ENCODE data around the gene UBAP1. TPM values are rescaled to one million over a fixed set of nuclear protein-coding genes. Genes with fewer than 3 reads are reported as not detected.
"Not testable (repeated sequence)": the region's sequence is repeated elsewhere in the genome, so short reads cannot be mapped to it uniquely, and the experiment has no call there.

UBAP1 gene
- total and polyA plus RNA-seq, 4 donors: 32.3 to 74.1 (median 51.6) TPM

DNA sequence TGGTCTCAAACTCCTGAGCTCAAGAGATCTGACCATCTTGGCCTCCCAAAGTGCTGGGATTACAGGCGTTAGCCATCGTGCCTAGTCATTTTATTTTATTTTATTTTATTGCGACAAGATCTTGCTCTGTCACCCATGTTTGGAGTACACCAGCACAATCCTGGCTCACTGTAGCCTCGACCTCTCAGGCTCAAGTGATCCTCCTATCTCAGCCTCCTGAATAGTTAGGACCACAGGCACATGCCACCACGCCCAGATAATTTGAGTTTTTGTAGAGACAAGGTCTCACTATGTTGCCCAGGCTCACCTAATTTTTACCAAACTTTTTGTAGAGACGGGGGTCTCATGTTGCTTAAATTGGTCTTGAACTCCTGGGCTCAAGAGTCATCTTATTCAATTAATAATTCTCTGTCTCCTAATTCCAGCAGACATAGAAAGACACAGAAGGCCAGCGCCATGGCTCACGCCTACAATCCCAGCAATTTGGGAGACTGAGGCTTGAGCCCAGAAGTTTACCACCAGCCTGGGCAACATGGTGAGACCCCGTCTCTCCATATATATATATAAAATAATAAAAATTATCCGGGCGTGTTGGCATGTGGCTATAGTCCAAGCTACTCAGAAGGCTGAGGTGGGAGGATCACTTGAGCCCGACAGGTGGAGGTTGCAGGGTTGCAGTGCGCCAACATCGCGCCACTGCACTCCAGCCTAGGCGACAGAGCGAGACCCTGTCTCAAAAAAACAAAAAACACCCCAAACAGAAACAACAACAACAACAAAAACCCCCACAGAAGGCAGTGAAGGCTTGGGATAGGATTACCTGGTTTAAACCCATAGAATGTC, 1.0 kb upstream of the UBAP1 start:
- Histone ChIP-seq H3K27ac (ENCODE audit: low read depth, low read length) (peak overlapping the region; percentile 90), H3K4me3 (ENCODE audit: low read depth, low read length) (peak overlapping the region; percentile 95), H3K36me3 (ENCODE audit: control insufficient read depth, insufficient read depth, low read length) (no peaks in the 10 kb centered on the region), H3K4me1 (ENCODE audit: control insufficient read depth, insufficient read depth, low read length) (peaks cover 12% of the 10 kb centered on the region), H3K9me3 (ENCODE audit: control insufficient read depth, insufficient read depth, low read length) (no peaks in the 10 kb centered on the region), H3K27me3 (ENCODE audit: control insufficient read depth, insufficient read depth, low read length) (no peaks in the 10 kb centered on the region)
- WGBS (ENCODE audit: insufficient coverage): 97% methylated on average over 6 of the region's 17 CpGs
- no peak for DNase-seq (ENCODE audit: low read depth in 4 of 6, low spot score in 6 of 6)

DNA sequence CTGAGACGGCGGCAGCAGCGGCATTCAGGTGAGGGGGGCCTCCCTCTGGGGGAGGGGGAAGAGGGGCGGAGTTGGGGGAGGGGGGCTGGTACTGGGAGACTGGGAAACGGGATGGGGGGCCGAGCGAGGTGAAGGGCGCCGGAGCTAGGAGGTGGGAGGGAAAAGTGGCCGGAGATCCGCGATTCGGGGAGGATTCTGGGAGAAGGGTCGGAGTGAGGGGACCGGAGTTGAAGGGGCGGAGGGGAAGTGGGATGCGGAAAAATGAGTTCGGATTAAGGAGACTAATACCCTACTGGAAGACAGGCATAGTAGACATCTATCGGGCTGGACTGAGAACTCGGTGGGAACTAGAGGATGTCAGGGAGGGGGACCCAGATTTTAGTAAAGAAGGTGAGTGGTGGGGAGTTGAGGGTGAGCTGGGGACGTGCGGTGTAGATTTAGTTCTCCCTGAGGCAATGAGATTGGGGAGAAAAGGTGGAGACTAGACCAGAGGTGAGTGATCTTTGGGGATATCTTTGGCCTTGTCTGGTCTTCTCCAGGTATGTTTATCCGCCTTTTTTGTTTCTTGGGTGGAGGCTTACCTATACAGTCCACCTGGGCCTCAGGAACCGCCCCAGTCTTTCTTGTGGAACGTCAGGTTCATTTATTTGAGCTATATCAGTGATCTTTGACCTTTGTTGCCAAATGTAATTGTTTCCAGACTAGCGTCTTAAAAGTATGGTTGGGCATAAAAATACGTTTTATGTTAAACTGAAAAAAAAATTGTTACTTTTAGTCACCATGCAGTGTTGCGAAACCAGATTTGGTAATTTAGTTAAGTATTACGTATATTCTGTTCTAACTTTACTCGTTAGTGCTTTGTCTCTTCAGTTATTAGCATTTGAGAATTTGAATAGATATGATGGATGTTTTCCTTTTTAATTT, 632 bp downstream of the UBAP1 start:
- Histone ChIP-seq H3K27ac (ENCODE audit: low read depth, low read length) (peak overlapping the region; percentile 90), H3K36me3 (ENCODE audit: control insufficient read depth, insufficient read depth, low read length) (peaks cover 5% of the 10 kb centered on the region), H3K4me3 (ENCODE audit: low read depth, low read length) (peak overlapping the region; percentile 95), H3K4me1 (ENCODE audit: control insufficient read depth, insufficient read depth, low read length) (peaks cover 12% of the 10 kb centered on the region), H3K27me3 (ENCODE audit: control insufficient read depth, insufficient read depth, low read length) (no peaks in the 10 kb centered on the region), H3K9me3 (ENCODE audit: control insufficient read depth, insufficient read depth, low read length) (no peaks in the 10 kb centered on the region)
- under 1% methylated on average over 23 of the region's 30 CpGs for WGBS (ENCODE audit: insufficient coverage)
- peak in 3 of 6 donors; percentile 50 to 89 (median 74) for DNase-seq (ENCODE audit: low read depth in 4 of 6, low spot score in 6 of 6)

DNA sequence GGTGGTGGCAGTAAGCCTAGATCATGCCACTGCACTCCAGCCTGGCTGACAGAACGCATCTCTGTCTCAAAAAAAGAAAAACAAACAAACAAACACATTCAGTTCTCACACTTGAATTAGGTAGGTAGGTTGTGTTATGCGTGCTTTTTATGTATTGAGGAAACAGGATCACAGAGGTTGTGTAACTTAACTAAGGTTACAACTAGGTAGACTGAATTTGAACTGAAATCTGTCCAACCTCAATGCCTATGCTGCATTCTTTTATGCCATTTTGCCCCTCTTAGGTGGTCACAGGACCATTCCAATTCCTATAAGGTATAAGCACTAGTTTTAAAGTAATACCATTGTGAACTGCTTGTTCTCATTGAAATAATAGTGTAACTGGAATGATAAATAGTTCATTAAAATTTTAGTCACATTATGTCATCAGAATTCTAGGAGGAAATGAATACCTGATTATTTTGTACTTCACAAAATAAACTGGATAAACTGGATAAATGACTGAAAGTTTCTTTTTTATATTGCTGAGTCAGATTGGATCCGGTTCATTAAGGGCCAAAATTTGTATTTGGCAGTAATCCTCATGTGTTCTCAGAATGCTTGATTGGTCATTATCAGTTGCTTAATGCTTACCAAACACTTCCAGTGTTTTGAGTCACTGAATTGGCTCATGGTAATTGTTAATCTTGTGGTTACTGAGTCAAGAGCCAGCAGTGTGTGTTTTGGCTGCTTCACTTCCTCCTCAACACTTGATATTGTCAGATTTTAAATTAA, 7.1 kb downstream of the UBAP1 start:
- no CpG with 5 or more reads among the region's 3 CpGs for WGBS (ENCODE audit: insufficient coverage)
- peaks cover 9% of the 10 kb centered on the region for H3K36me3 ChIP-seq (ENCODE audit: control insufficient read depth, insufficient read depth, low read length)
- no peak overlapping the region for H3K27ac ChIP-seq (ENCODE audit: low read depth, low read length)
- peaks cover 5% of the 10 kb centered on the region for H3K4me1 ChIP-seq (ENCODE audit: control insufficient read depth, insufficient read depth, low read length)
- DNase-seq (ENCODE audit: low read depth in 4 of 6, low spot score in 6 of 6): peak in 2 of 6 donors; percentile 5 to 41
- no peaks in the 10 kb centered on the region for H3K9me3 ChIP-seq (ENCODE audit: control insufficient read depth, insufficient read depth, low read length)
- no peaks in the 10 kb centered on the region for H3K27me3 ChIP-seq (ENCODE audit: control insufficient read depth, insufficient read depth, low read length)
- no peak overlapping the region for H3K4me3 ChIP-seq (ENCODE audit: low read depth, low read length)

GRCh38 chr9:34187891-34188240, 9.0 kb downstream of the UBAP1 start:
- no peaks in the 10 kb centered on the region for H3K27me3 ChIP-seq (ENCODE audit: control insufficient read depth, insufficient read depth, low read length)
- H3K9me3 ChIP-seq (ENCODE audit: control insufficient read depth, insufficient read depth, low read length): no peaks in the 10 kb centered on the region
- H3K4me1 ChIP-seq (ENCODE audit: control insufficient read depth, insufficient read depth, low read length): peaks cover 8% of the 10 kb centered on the region
- H3K4me3 ChIP-seq (ENCODE audit: low read depth, low read length): no peak overlapping the region
- no peak overlapping the region for H3K27ac ChIP-seq (ENCODE audit: low read depth, low read length)
- no CpG with 5 or more reads among the region's 1 CpG for WGBS (ENCODE audit: insufficient coverage)
- H3K36me3 ChIP-seq (ENCODE audit: control insufficient read depth, insufficient read depth, low read length): peaks cover 9% of the 10 kb centered on the region
- no peak for DNase-seq (ENCODE audit: low read depth in 4 of 6, low spot score in 6 of 6)

GRCh38 chr9:34190996-34191892, 12.4 kb downstream of the UBAP1 start:
- no peak overlapping the region for H3K4me3 ChIP-seq (ENCODE audit: low read depth, low read length)
- H3K9me3 ChIP-seq (ENCODE audit: control insufficient read depth, insufficient read depth, low read length): no peaks in the 10 kb centered on the region
- H3K27ac ChIP-seq (ENCODE audit: low read depth, low read length): peak overlapping the region; percentile 43
- peaks cover 8% of the 10 kb centered on the region for H3K4me1 ChIP-seq (ENCODE audit: control insufficient read depth, insufficient read depth, low read length)
- 25% methylated on average over 2 of the region's 5 CpGs for WGBS (ENCODE audit: insufficient coverage)
- peak in 2 of 6 donors; percentile 41 to 51 for DNase-seq (ENCODE audit: low read depth in 4 of 6, low spot score in 6 of 6)
- H3K27me3 ChIP-seq (ENCODE audit: control insufficient read depth, insufficient read depth, low read length): no peaks in the 10 kb centered on the region
- H3K36me3 ChIP-seq (ENCODE audit: control insufficient read depth, insufficient read depth, low read length): peaks cover under 1% of the 10 kb centered on the region

DNA sequence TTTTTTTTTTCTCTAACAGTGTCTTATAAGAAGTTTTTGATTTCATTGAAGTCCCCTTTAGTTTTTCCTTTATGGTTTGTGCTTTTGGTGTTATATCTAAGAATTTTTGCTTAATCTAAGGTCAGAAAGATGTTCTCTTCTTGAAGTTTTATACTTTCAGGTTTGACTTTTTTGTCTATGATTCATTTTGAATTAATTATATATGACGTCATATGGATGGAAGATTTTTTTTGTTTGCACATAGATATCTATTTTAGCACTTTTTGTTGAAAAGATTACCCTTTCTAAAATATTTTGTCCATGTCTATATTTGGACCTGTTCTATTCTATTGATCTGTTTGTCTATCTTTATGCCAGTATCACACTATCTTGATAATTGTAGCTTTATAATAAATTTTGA, 16.3 kb downstream of the UBAP1 start:
- H3K4me3 ChIP-seq (ENCODE audit: low read depth, low read length): no peak overlapping the region

GRCh38 chr9:34197286-34197685, 18.4 kb downstream of the UBAP1 start:
- H3K27me3 ChIP-seq (ENCODE audit: control insufficient read depth, insufficient read depth, low read length); H3K9me3 ChIP-seq (ENCODE audit: control insufficient read depth, insufficient read depth, low read length); DNase-seq (ENCODE audit: low read depth in 4 of 6, low spot score in 6 of 6); H3K4me3 ChIP-seq (ENCODE audit: low read depth, low read length); H3K4me1 ChIP-seq (ENCODE audit: control insufficient read depth, insufficient read depth, low read length); H3K27ac ChIP-seq (ENCODE audit: low read depth, low read length): not testable (repeated sequence)
- peaks cover 11% of the 10 kb centered on the region for H3K36me3 ChIP-seq (ENCODE audit: control insufficient read depth, insufficient read depth, low read length)
- WGBS (ENCODE audit: insufficient coverage): 100% methylated on average over 1 of the region's 4 CpGs

More for the DNA sequence above, 16.3 kb downstream of the UBAP1 start:
- Histone ChIP-seq H3K27me3 (ENCODE audit: control insufficient read depth, insufficient read depth, low read length) (no peaks in the 10 kb centered on the region), H3K4me1 (ENCODE audit: control insufficient read depth, insufficient read depth, low read length) (peaks cover 4% of the 10 kb centered on the region), H3K36me3 (ENCODE audit: control insufficient read depth, insufficient read depth, low read length) (peaks cover 11% of the 10 kb centered on the region), H3K9me3 (ENCODE audit: control insufficient read depth, insufficient read depth, low read length) (peaks cover 3% of the 10 kb centered on the region), H3K27ac (ENCODE audit: low read depth, low read length) (no peak overlapping the region)
- no CpG with 5 or more reads among the region's 1 CpG for WGBS (ENCODE audit: insufficient coverage)
- no peak for DNase-seq (ENCODE audit: low read depth in 4 of 6, low spot score in 6 of 6)

- Histone ChIP-seq H3K4me3 (ENCODE audit: low read depth, low read length) (no peak overlapping the region), H3K4me1 (ENCODE audit: control insufficient read depth, insufficient read depth, low read length) (no peaks in the 10 kb centered on the region), H3K27me3 (ENCODE audit: control insufficient read depth, insufficient read depth, low read length) (no peaks in the 10 kb centered on the region), H3K36me3 (ENCODE audit: control insufficient read depth, insufficient read depth, low read length) (peaks cover 11% of the 10 kb centered on the region), H3K27ac (ENCODE audit: low read depth, low read length) (no peak overlapping the region), H3K9me3 (ENCODE audit: control insufficient read depth, insufficient read depth, low read length) (peaks cover 3% of the 10 kb centered on the region)
- no peak for DNase-seq (ENCODE audit: low read depth in 4 of 6, low spot score in 6 of 6)
- 74% methylated on average over 5 of the region's 6 CpGs for WGBS (ENCODE audit: insufficient coverage)
Observed at GRCh38 chr9:34197756-34198711, 19.2 kb downstream of the UBAP1 start.

All from spinal cord (tissue), 10 donors.